GM23338 (cell line): ENCODE results near the gene DPH6. TPM values are rescaled to one million over a fixed set of nuclear protein-coding genes. Genes with fewer than 3 reads are reported as not detected.

Experiments used
- ATAC-seq: fragments of 200-7000 bp; cut with Tn5 transposase; 3 replicates; pipeline ENCODE4 v1.9.1; 2020
- DNase-seq: peaks from one replicate; pipeline ENCODE4 v3.0.0-alpha.2; 2015; ENCODE audit warnings: low spot score
- H2AFZ ChIP-seq: fragments of 200-600 bp; sonication (generic); 2 replicates; pipeline ENCODE4 v1.8.0; 2016; ENCODE audit warnings: antibody characterized with exemption, mild to moderate bottlenecking, moderate library complexity
- H3F3A ChIP-seq: fragments of 200-600 bp; sonication (generic); replicated peaks from 2 replicates; pipeline ENCODE4 v1.8.0; 2017; ENCODE audit warnings: antibody characterized with exemption, mixed run types, low read depth
- H3K27ac ChIP-seq: fragments of 200-600 bp; sonication (generic); 2 replicates; pipeline ENCODE4 v1.6.1; 2016; ENCODE audit warnings: low read depth
- H3K27me3 ChIP-seq: fragments of 200-600 bp; sonication (generic); 2 replicates; pipeline ENCODE4 v1.8.0; 2016; ENCODE audit warnings: mild to moderate bottlenecking, mixed run types, moderate library complexity; ENCODE audit not compliant: insufficient read depth
- H3K36me3 ChIP-seq: fragments of 200-600 bp; sonication (generic); 2 replicates; pipeline ENCODE4 v1.8.0; 2016; ENCODE audit warnings: mild to moderate bottlenecking; ENCODE audit not compliant: insufficient read depth
- H3K4me1 ChIP-seq: fragments of 200-600 bp; sonication (generic); 2 replicates; pipeline ENCODE4 v1.8.0; 2016; ENCODE audit warnings: mild to moderate bottlenecking, moderate library complexity; ENCODE audit not compliant: insufficient read depth
- H3K4me2 ChIP-seq: fragments of 200-600 bp; sonication (generic); 2 replicates; pipeline ENCODE4 v1.7.1; 2017; ENCODE audit warnings: mixed run types
- H3K4me3 ChIP-seq: fragments of 200-600 bp; sonication (generic); 2 replicates; pipeline ENCODE4 v1.6.1; 2016; ENCODE audit warnings: mixed run types
- H3K79me2 ChIP-seq: fragments of 200-600 bp; sonication (generic); replicated peaks from 2 replicates; pipeline ENCODE4 v1.8.0; 2017; ENCODE audit warnings: mild to moderate bottlenecking; ENCODE audit not compliant: insufficient read depth
- H3K9me2 ChIP-seq: fragments of 200-600 bp; sonication (generic); 2 replicates; pipeline ENCODE4 v1.8.0; 2017; ENCODE audit not compliant: insufficient read depth
- H4K20me1 ChIP-seq: fragments of 200-600 bp; sonication (generic); replicated peaks from 2 replicates; pipeline ENCODE4 v1.8.0; 2017; ENCODE audit warnings: mild to moderate bottlenecking; ENCODE audit not compliant: insufficient read depth
- H3K27ac Mint-ChIP-seq: 2 replicates; pipeline ENCODE4 v1.8.0; 2020; ENCODE audit warnings: inconsistent platforms, mild to moderate bottlenecking, moderate library complexity, mixed read lengths
- H3K27me3 Mint-ChIP-seq: 3 replicates; pipeline ENCODE4 v1.8.0; 2022; ENCODE audit warnings: low read depth, mild to moderate bottlenecking, moderate library complexity, mixed read lengths, inconsistent platforms; ENCODE audit not compliant: insufficient read depth, poor library complexity
- H3K36me3 Mint-ChIP-seq: 3 replicates; pipeline ENCODE4 v1.8.0; 2021; ENCODE audit warnings: low read depth, mild to moderate bottlenecking, inconsistent platforms, moderate library complexity, mixed read lengths
- H3K4me1 Mint-ChIP-seq: 3 replicates; pipeline ENCODE4 v1.8.0; 2020; ENCODE audit warnings: mild to moderate bottlenecking, inconsistent platforms, mixed read lengths
- H3K4me3 Mint-ChIP-seq: 3 replicates; pipeline ENCODE4 v1.8.0; 2021; ENCODE audit warnings: moderate library complexity, mild to moderate bottlenecking, inconsistent platforms, mixed read lengths
- H3K9me3 Mint-ChIP-seq: 3 replicates; pipeline ENCODE4 v1.8.0; 2020; ENCODE audit warnings: moderate library complexity, mild to moderate bottlenecking, inconsistent platforms, mixed read lengths
- CREB1 ChIP-seq: fragments of 250-450 bp; sonication (Bioruptor Pico); IDR thresholded peaks from 2 replicates; pipeline ENCODE4 v1.5.0; 2020; ENCODE audit warnings: low read depth, mild to moderate bottlenecking, moderate library complexity
- NANOG ChIP-seq: IDR thresholded peaks from 2 replicates; pipeline ENCODE4 v1.6.1; 2016; ENCODE audit warnings: antibody characterized with exemption, borderline replicate concordance
- ZNF114 ChIP-seq: fragments of 250-450 bp; sonication (Bioruptor Pico); IDR thresholded peaks from 2 replicates; pipeline ENCODE4 v1.5.0; 2020; ENCODE audit warnings: mild to moderate bottlenecking, moderate library complexity
- ZNF331 ChIP-seq: fragments of 250-450 bp; sonication (Bioruptor Pico); IDR thresholded peaks from 2 replicates; pipeline ENCODE4 v1.5.0; 2020; ENCODE audit warnings: low read depth, mild to moderate bottlenecking, moderate library complexity
- polyA plus RNA-seq: library from polyadenylated mRNA; unstranded; fragments of >200 nt; fragmentation: Nextera tagmentation; extraction: Ambion mirVana; gene quantifications from 2 replicates; pipeline ENCODE4 v1.2.1, GENCODE V29; 2016
- total RNA-seq: library from RNA; depleted of rRNA; stranded (reverse); fragments of >200 nt; shearing (Covaris generic); gene quantifications from 2 replicates; pipeline ENCODE4 v1.2.3, GENCODE V29; 2014
- TF ChIP-seq, protein P1 (sequence below): fragments of 250-450 bp; sonication (Bioruptor Pico); IDR thresholded peaks from 2 replicates; pipeline ENCODE4 v1.5.0; 2020; ENCODE audit warnings: mild to moderate bottlenecking, moderate library complexity

DPH6 gene
- total and polyA plus RNA-seq, 2 experiments from 2014 or later: 37.9 to 46.9 TPM

DNA sequence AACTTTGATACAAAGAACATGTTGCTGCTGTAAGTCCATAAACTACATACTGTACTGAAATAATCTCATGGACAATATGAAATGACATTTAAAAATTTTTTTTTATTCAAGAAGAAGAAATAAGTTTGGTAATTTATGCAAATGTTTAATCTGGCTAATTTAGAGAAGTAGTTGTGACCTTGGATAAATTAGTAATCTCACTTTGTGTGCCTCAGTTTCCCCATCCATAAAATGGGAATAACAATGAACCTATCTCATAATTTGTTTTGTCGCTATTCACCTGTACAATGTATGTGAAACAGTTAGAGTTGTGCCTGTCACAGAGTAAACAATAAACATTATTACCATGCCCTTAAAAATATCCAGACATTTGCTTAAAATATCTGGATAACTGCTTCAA lies 15.3 kb upstream of the DPH6 start (continued):
- TF ChIP-seq, protein P1, sequence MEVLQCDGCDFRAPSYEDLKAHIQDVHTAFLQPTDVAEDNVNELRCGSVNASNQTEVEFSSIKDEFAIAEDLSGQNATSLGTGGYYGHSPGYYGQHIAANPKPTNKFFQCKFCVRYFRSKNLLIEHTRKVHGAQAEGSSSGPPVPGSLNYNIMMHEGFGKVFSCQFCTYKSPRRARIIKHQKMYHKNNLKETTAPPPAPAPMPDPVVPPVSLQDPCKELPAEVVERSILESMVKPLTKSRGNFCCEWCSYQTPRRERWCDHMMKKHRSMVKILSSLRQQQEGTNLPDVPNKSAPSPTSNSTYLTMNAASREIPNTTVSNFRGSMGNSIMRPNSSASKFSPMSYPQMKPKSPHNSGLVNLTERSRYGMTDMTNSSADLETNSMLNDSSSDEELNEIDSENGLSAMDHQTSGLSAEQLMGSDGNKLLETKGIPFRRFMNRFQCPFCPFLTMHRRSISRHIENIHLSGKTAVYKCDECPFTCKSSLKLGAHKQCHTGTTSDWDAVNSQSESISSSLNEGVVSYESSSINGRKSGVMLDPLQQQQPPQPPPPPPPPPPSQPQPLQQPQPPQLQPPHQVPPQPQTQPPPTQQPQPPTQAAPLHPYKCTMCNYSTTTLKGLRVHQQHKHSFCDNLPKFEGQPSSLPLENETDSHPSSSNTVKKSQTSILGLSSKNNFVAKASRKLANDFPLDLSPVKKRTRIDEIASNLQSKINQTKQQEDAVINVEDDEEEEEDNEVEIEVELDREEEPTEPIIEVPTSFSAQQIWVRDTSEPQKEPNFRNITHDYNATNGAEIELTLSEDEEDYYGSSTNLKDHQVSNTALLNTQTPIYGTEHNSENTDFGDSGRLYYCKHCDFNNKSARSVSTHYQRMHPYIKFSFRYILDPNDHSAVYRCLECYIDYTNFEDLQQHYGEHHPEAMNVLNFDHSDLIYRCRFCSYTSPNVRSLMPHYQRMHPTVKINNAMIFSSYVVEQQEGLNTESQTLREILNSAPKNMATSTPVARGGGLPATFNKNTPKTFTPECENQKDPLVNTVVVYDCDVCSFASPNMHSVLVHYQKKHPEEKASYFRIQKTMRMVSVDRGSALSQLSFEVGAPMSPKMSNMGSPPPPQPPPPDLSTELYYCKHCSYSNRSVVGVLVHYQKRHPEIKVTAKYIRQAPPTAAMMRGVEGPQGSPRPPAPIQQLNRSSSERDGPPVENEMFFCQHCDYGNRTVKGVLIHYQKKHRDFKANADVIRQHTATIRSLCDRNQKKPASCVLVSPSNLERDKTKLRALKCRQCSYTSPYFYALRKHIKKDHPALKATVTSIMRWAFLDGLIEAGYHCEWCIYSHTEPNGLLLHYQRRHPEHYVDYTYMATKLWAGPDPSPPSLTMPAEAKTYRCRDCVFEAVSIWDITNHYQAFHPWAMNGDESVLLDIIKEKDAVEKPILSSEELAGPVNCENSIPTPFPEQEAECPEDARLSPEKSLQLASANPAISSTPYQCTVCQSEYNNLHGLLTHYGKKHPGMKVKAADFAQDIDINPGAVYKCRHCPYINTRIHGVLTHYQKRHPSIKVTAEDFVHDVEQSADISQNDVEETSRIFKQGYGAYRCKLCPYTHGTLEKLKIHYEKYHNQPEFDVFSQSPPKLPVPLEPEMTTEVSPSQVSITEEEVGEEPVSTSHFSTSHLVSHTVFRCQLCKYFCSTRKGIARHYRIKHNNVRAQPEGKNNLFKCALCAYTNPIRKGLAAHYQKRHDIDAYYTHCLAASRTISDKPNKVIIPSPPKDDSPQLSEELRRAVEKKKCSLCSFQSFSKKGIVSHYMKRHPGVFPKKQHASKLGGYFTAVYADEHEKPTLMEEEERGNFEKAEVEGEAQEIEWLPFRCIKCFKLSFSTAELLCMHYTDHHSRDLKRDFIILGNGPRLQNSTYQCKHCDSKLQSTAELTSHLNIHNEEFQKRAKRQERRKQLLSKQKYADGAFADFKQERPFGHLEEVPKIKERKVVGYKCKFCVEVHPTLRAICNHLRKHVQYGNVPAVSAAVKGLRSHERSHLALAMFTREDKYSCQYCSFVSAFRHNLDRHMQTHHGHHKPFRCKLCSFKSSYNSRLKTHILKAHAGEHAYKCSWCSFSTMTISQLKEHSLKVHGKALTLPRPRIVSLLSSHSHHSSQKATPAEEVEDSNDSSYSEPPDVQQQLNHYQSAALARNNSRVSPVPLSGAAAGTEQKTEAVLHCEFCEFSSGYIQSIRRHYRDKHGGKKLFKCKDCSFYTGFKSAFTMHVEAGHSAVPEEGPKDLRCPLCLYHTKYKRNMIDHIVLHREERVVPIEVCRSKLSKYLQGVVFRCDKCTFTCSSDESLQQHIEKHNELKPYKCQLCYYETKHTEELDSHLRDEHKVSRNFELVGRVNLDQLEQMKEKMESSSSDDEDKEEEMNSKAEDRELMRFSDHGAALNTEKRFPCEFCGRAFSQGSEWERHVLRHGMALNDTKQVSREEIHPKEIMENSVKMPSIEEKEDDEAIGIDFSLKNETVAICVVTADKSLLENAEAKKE (CRISPR knock-in tag): no peak

- H4K20me1 ChIP-seq: no peaks in the 10 kb centered on the region
- Mint-ChIP-seq H3K27ac (no peak overlapping the region), H3K4me1 (peaks cover 2% of the 10 kb centered on the region; the same call in 1 of the 3 replicates), H3K27me3 (no peaks in the 10 kb centered on the region), H3K9me3 (no peaks in the 10 kb centered on the region), H3K4me3 (no peak overlapping the region), H3K36me3 (no peaks in the 10 kb centered on the region)
- no peak overlapping the region for H3K4me2 ChIP-seq
- no peaks in the 10 kb centered on the region for H3K4me1 ChIP-seq
- no peaks in the 10 kb centered on the region for H3K36me3 ChIP-seq
- no peak for TF ChIP-seq ZNF114 (CRISPR knock-in tag)
- H3K4me3 ChIP-seq: no peak overlapping the region
- ATAC-seq: no peak
- H3K27me3 ChIP-seq: no peaks in the 10 kb centered on the region
- H3K9me2 ChIP-seq: no peaks in the 10 kb centered on the region
- H3K27ac ChIP-seq: no peak overlapping the region
- no peak overlapping the region for H2AFZ ChIP-seq
- no peaks in the 10 kb centered on the region for H3F3A ChIP-seq
- no peak for DNase-seq
- no peaks in the 10 kb centered on the region for H3K79me2 ChIP-seq
These were observed 14.9 kb upstream of the DPH6 start for GRCh38 chr15:35560870-35561269.

- H3K4me1 ChIP-seq: no peaks in the 10 kb centered on the region
- no peaks in the 10 kb centered on the region for H3K9me2 ChIP-seq
- no peaks in the 10 kb centered on the region for H3K36me3 ChIP-seq
- H4K20me1 ChIP-seq: no peaks in the 10 kb centered on the region
- no peak overlapping the region for H3K27ac ChIP-seq
- no peak overlapping the region for H3K4me2 ChIP-seq
- Mint-ChIP-seq H3K36me3 (no peaks in the 10 kb centered on the region), H3K4me3 (no peak overlapping the region), H3K27me3 (no peaks in the 10 kb centered on the region), H3K9me3 (no peaks in the 10 kb centered on the region), H3K4me1 (peaks cover 2% of the 10 kb centered on the region; the same call in 1 of the 3 replicates), H3K27ac (peak overlapping the region; percentile 32; the same call in 1 of the 2 replicates)
- H2AFZ ChIP-seq: no peak overlapping the region
- H3K4me3 ChIP-seq: no peak overlapping the region
- H3K79me2 ChIP-seq: no peaks in the 10 kb centered on the region
- H3K27me3 ChIP-seq: no peaks in the 10 kb centered on the region
- DNase-seq: no peak
- H3F3A ChIP-seq: no peaks in the 10 kb centered on the region
- ATAC-seq: no peak
- TF ChIP-seq NANOG: no peak
- TF ChIP-seq ZNF331 (CRISPR knock-in tag): no peak
- TF ChIP-seq CREB1 (CRISPR knock-in tag): no peak
- TF ChIP-seq, protein P1 (CRISPR knock-in tag): no peak
- no peak for TF ChIP-seq ZNF114 (CRISPR knock-in tag)
These were observed 14.3 kb upstream of the DPH6 start for GRCh38 chr15:35560258-35560657.
